KOPT-K1 (cell line): ENCODE results near the gene RNF213.

Experiments used
- H3K27ac ChIP-seq: fragments of 200-600 bp; sonication (generic); 2 replicates; pipeline ENCODE4 v1.5.1; 2016; ENCODE audit warnings: antibody characterized with exemption, mild to moderate bottlenecking, low read depth, low read length; ENCODE audit not compliant: poor library complexity, severe bottlenecking
- H3K36me3 ChIP-seq: fragments of 200-600 bp; sonication (generic); 2 replicates; pipeline ENCODE4 v1.5.1; 2017; ENCODE audit warnings: antibody characterized with exemption, mild to moderate bottlenecking, low read length, moderate library complexity; ENCODE audit not compliant: insufficient read depth
- H3K9me3 ChIP-seq: fragments of 200-600 bp; sonication (generic); 2 replicates; pipeline ENCODE4 v1.5.1; 2017; ENCODE audit warnings: antibody characterized with exemption, low read length, mild to moderate bottlenecking; ENCODE audit not compliant: insufficient read depth, poor library complexity, severe bottlenecking

Gene RNF213

GRCh38 chr17:80374039-80374731, 113.5 kb downstream of the RNF213 start:
- Histone ChIP-seq H3K27ac (no peak overlapping the region), H3K36me3 (peaks cover 100% of the 10 kb centered on the region), H3K9me3 (no peaks in the 10 kb centered on the region)

DNA sequence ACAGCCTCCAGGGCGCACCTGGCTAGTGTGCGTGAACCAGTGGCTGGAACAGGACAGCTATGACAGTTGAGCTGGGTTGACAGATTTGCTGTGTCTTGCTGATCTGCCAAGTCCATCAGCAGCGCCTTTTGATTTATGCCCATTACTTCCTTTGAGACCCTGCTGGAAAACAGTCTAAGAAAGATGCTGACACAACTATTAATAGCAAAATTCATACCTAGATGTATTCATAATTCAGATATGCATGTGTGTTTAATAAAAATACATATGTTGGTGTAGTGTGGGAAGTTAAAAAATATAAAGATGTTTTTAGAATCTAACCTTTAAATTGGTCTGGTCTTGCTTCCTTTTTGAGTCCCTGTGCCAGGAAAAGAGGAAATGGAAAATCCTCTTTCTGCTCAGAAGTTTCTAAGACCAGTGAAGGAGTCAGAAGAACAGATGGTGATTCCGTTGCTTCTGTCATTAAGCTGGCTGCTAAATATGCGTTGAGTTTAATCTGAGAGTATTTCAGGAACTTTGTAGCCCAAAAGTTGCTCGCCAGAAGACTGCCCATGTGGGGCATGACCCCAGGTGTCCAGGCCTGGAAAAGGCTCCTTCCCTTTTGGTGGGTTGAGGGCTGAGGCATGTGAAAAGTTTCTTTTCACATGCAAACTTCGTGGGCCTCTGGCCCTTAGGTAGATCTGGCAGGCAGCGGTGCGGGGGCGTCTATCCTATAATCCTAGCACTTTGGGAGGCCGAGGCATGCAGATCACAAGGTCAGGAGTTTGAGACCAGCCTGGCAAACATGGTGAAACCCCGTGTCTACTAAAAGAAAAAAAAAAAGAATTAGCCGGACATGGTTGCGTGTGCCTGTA, 114.3 kb downstream of the RNF213 start:
- Histone ChIP-seq H3K27ac (no peak overlapping the region), H3K36me3 (peaks cover 100% of the 10 kb centered on the region), H3K9me3 (no peaks in the 10 kb centered on the region)

DNA sequence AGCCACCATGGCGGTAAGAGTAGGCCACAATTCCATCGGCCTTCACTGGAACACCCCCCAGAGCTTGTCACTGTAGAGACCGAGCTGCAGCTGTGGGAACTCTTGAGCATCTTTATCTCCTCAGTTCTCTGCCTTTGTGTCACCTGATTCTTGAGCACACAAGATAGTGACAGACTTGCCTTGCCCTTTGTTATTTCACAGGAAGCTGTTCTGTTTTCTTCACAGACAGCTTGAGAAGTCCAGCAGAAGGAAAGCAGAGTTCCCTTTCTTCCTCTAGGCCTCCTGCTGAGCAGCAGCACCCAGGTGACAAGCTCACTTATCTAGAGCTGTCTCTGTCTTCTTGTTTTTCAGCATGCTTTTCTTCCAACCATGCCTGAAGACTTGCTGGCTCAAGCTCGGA, 115.9 kb downstream of the RNF213 start:
- H3K9me3 ChIP-seq: no peaks in the 10 kb centered on the region
- H3K36me3 ChIP-seq: peaks cover 100% of the 10 kb centered on the region

GRCh38 chr17:80377798-80378197, 117.1 kb downstream of the RNF213 start:
- no peaks in the 10 kb centered on the region for H3K9me3 ChIP-seq
- peaks cover 100% of the 10 kb centered on the region for H3K36me3 ChIP-seq
- no peak overlapping the region for H3K27ac ChIP-seq

More for the DNA sequence above, 115.9 kb downstream of the RNF213 start:
- no peak overlapping the region for H3K27ac ChIP-seq

- H3K36me3 ChIP-seq: peaks cover 100% of the 10 kb centered on the region
- H3K9me3 ChIP-seq: no peaks in the 10 kb centered on the region
- H3K27ac ChIP-seq: no peak overlapping the region
Measured at GRCh38 chr17:80379348-80379747, 118.7 kb downstream of the RNF213 start.

- Histone ChIP-seq H3K27ac (no peak overlapping the region), H3K36me3 (peaks cover 100% of the 10 kb centered on the region), H3K9me3 (no peaks in the 10 kb centered on the region)
Measured at GRCh38 chr17:80380068-80380467, 119.4 kb downstream of the RNF213 start.

- no peak overlapping the region for H3K27ac ChIP-seq
- H3K36me3 ChIP-seq: peaks cover 100% of the 10 kb centered on the region
- H3K9me3 ChIP-seq: no peaks in the 10 kb centered on the region
Measured at GRCh38 chr17:80380555-80381002, 119.9 kb downstream of the RNF213 start.

DNA sequence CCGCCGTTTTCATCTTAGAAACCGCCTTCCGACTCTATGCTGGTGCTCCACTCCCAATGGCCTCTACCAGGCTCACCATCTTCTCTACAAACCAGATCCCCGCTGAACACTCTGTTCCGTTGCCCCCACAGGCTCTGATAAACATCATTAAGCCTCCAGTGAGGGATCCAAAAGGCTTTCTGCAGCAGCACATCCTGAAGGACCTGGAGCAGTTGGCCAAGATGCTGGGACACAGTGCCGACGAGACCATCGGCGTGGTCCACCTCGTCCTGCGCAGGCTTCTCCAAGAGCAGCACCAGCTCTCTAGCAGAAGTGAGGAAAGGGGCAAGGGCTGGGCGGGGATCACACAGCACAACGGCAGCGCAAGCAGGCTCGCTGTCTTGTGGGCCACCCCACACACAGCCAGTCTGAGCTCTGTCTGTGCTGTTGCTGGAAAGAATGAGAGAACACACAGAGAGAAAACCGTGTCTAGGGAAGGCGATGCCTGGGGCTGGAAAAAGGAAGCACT, 120.8 kb downstream of the RNF213 start:
- Histone ChIP-seq H3K27ac (no peak overlapping the region), H3K9me3 (no peaks in the 10 kb centered on the region), H3K36me3 (peaks cover 100% of the 10 kb centered on the region)

GRCh38 chr17:80382446-80382845, 121.8 kb downstream of the RNF213 start:
- Histone ChIP-seq H3K9me3 (no peaks in the 10 kb centered on the region), H3K36me3 (peaks cover 100% of the 10 kb centered on the region), H3K27ac (no peak overlapping the region)

- Histone ChIP-seq H3K9me3 (no peaks in the 10 kb centered on the region), H3K27ac (no peak overlapping the region), H3K36me3 (peaks cover 100% of the 10 kb centered on the region)
Measured at GRCh38 chr17:80382956-80383355, 122.3 kb downstream of the RNF213 start.

DNA sequence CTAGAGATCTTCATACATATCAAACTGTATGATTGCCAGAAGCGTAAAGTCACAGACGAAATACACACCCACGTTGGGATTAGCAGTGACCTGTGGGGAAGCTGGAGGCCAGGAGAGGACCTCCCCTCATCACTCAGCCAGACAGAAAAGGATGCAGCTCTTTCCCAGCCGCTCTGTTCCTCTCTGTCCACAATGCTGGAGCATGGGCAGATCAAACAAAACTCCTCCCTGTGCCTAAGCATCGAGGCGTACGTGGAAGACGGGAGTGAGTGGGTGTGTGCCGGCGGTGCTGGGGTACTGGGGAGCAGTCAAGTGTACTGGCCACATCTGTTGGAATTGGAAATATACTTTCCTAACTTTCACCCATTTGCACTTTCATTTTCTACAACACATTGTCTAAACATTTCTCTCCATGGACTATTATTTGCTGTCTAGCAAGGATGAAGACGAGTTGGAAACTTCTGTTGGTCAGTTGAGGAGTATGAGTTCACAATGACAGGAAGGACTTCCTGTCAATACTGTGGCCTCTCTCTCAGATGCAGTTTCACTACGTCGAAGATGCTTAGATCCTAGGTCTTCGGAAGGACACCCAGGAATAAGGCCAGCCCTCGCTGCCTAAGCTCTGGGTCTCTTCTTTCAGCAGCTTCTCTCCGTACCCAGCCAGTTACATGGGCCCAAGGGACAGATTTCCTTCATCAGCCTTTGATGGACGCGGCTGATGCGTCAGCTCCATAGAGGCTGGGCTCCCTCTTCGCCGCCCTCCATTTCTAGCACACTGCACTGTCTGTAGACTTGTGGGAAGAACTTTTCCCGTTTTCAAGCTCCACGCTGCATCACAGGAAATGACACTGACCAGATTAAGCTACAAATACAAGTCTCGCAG, 123.7 kb downstream of the RNF213 start:
- H3K27ac ChIP-seq: no peak overlapping the region
- no peaks in the 10 kb centered on the region for H3K9me3 ChIP-seq
- peaks cover 100% of the 10 kb centered on the region for H3K36me3 ChIP-seq

GRCh38 chr17:80385046-80385445, 124.4 kb downstream of the RNF213 start:
- Histone ChIP-seq H3K9me3 (no peaks in the 10 kb centered on the region), H3K36me3 (peaks cover 100% of the 10 kb centered on the region), H3K27ac (no peak overlapping the region)

DNA sequence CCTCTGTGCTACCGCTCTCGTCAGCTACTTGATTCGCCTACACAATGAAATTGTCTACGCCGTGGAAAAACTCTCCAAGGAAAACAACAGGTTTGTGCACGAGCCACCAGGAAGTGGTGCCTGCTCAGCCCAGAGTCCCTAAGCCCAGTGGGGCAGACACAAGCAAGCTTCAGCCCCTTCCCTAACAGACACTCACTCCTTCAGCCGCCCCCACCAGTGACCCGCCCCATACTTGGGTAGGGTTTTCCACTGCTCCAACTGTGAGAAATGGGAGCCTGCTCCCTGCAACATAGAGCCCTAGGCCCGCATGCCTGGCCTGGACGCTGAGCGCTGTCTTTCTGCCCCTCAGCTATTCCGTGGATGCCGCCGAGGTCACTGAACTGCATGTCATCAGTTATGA, 125.7 kb downstream of the RNF213 start:
- Histone ChIP-seq H3K9me3 (no peaks in the 10 kb centered on the region), H3K36me3 (peaks cover 100% of the 10 kb centered on the region), H3K27ac (no peak overlapping the region)

DNA sequence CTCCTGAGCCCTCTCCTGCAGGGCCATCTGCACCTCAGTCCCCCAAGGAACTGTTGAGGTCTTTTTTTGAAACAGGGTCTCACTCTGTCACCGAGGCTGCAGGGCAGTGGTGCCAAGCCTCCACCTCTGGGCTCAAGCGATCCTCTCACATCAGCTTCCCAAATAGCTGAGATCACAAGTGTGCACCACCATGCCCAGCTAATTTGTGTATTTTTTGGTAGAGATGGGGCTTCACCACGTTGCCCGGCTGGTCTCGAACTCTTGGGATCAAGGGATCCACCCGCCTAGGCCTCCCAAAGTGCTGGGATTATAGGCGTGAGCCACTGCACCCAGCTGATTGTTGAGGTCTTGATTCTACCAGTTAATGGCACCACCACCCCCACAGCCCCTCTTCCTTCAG, 126.4 kb downstream of the RNF213 start:
- peaks cover 100% of the 10 kb centered on the region for H3K36me3 ChIP-seq
- no peak overlapping the region for H3K27ac ChIP-seq
- no peaks in the 10 kb centered on the region for H3K9me3 ChIP-seq

DNA sequence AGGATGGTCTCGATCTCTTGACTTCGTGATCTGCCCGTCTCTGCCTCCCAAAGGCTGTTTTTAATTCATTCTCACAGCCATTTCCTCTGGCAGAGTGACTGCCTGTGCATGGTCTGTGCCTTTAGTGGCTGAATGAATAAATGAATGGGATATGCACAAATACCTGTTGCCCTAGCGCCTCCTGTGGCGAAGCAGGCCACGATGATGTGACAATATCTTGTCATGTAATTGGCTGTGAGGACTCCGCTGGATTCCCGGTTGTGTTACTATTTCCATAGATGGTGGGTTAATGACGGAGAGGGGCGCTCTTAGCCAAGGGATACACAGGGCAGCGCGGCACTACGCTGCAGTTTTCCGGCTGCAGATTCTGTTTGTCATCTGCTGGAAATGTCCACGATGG, 127.5 kb downstream of the RNF213 start:
- no peaks in the 10 kb centered on the region for H3K9me3 ChIP-seq
- peaks cover 100% of the 10 kb centered on the region for H3K36me3 ChIP-seq

More for the DNA sequence above, 127.5 kb downstream of the RNF213 start:
- no peak overlapping the region for H3K27ac ChIP-seq
